HG03175 (cell line): Measurements from ENCODE around the gene VAMP2.

Source experiments
- ATAC-seq: cut with Tn5 transposase; IDR thresholded peaks from one replicate; pipeline ENCODE4 v1.9.1; 2021; ENCODE audit warnings: mild to moderate bottlenecking, moderate library complexity; ENCODE audit not compliant: unreplicated experiment

The VAMP2 gene

GRCh38 chr17:8143581-8144400, 19.0 kb downstream of the VAMP2 start:
- ATAC-seq: no peak

DNA sequence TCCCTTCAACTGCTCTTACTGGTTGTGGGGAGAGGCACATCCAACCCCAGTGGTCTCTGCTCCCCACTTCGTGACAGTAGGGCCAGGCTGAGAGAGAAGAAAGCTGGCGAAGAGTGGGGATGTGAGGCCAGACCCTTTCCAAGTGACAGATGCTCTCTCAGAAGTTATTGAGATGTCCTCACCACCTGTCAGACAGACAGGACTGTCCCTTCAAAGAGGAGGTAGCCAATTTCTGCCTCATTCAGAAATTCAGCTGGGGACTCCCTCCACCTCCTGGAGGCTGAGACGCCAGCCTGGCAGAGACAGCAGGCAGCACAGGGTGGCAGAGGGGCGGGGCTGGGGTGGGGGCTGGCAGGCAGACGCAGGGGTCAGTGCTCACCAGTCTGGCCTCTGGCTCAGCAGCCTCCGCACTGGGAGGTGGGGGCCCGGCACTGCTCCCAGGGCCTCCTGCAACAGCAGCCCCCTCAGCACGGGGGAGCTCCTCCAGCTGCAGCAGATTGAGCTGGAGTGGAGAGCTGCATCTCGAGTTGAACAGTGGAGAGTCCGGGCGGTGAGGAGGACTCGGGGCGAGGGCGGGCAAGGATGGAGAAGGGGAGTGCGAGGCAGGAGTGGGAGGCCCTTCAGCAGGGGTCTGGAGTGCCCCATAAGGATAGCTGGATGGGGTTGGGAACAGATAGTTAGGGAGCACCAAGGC, 19.7 kb downstream of the VAMP2 start:
- no peak for ATAC-seq

DNA sequence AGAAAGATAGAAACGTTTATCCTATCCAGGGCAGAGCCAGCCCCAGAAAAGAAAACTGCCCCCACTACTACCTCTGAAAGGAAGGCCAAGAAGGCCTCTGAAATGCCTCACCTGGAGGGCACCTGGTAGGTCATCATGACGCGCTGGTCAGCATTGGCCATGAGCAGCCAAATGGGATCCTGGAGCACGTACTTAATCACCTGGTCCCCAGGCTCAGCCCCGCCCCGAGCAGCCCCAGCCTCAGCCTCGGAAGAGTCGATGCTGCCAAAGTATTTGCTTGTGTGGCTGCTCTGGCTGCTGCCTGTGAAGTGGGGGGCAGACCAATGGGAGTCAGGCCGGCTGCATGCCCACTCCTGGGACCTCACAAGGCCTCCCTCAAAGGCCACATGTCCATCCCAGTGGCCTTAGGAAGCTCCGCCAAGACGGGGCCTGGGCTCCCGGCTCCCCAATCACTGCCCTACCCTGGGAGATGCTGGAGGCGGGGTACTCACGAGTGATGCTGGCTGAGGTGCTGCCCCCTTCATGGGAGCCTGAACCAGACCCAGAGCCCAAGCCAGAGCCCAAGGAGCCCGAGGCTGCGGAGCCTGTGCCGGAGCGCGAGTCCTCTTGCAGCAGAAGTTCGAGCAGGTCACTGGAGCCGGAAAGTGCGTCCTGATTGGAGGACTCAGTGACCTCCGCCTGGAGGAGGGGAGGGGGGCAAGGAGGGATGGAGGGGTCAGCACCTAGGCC, 20.4 kb downstream of the VAMP2 start:
- ATAC-seq: no peak

- no peak for ATAC-seq
Measured at GRCh38 chr17:8141741-8142140, 21.0 kb downstream of the VAMP2 start.

DNA sequence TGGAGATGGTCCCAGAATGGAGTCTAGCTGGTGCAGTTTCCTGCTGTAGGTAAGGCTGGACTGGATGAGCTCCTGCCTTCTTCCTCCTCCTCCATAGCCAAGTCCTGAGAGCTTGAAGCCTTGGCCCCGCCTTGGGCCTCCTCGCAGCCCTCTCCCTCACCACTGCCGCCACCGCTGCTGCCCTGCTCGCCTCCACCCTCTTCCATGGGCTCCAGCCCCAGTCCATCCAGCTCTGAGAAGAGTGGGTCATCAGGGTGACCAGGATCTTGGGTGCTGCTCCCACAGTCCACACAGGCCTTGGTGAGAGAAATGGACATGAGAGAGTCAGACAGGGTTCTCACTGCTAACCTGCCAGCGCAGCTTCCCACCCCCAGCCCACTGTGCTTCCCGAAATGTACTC, 21.7 kb downstream of the VAMP2 start:
- ATAC-seq: no peak

GRCh38 chr17:8140065-8141029, 22.4 kb downstream of the VAMP2 start:
- ATAC-seq: no peak

GRCh38 chr17:8138672-8139371, 23.9 kb downstream of the VAMP2 start:
- ATAC-seq: peak; percentile 87

GRCh38 chr17:8138374-8138671, 24.4 kb downstream of the VAMP2 start:
- no peak for ATAC-seq

GRCh38 chr17:8137645-8138373, 24.9 kb downstream of the VAMP2 start:
- ATAC-seq: no peak

DNA sequence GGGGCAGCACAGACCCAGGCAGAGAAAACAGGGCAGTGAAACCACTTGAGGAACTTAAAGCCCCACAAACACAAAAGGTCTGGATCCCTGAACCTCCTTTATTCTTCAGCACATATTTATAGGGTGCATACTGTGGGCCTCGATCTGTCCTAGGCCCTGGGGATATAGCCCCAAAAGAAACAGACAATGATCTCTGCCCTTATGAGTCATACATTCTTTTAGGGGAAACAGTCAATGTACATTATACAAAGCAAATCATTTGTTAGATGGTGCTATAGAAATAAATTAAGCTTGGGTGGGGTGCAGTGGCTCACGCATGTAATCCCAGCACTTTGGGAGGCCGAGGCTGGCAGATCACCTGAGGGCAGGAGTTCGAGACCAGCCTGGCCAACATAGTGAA, 28.8 kb downstream of the VAMP2 start:
- ATAC-seq: no peak

- ATAC-seq: no peak
Measured at GRCh38 chr17:8133399-8133798, 29.3 kb downstream of the VAMP2 start.

- no peak for ATAC-seq
Measured at GRCh38 chr17:8131844-8132441, 30.8 kb downstream of the VAMP2 start.

DNA sequence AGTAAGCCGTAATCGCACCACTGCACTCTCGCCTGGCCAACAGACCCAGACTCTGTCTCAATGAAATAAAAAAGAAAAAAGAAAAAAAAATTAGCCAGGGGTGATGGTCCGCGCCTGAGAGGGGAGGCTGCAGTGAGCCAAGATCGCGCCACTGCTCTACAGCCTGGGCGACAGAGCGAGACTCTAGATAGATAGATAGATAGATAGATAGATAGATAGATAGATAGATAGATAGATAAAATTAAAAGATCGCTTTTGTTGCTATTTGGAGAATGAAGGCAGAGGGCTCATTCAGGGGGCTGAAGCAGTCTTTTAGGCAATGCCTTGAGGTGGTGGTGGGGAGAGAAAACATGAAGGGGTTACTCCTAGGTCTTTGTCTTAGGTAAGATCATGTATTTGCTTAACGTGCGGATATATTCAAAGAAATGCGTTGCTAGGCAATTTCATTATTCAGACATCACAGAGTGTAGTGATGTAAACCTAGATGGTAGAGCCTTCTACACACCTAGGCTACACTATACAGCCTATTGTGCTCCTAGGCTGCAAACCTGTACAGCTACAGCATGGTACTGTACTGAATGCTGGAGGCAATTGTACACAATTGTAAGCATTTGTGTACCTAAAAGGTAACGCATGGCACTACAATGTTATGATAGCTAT, 34.5 kb downstream of the VAMP2 start:
- no peak for ATAC-seq

DNA sequence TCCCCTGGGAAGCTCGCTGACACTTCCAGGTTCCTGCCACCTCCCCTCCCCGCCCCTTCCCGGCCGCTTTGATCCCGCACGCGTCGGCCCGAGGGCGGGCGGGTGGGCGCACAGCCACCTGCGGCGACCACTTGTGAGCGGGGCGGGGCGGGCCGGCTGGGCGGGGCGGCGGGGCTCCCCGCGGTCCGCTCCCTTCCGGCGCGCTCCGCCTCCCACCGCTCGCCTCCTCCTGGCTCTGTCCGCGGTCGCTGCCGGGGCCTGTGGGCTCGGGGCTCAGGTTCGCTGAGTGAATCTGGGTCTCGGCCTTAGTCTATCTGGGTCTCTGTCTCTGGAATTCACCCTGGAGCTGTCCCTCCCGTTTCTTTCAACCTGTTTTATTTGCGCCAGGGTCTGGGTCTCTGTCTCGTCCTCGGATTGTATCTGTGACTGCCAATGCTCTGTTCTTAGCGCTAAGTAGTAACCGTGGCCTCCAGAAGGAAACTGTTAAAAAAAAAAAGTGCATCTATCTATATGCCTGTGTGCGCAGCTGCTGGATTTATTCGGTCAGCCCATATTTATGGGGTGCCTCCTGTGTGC, 36.2 kb downstream of the VAMP2 start:
- no peak for ATAC-seq

- ATAC-seq: no peak
Measured at GRCh38 chr17:8125947-8126490, 36.7 kb downstream of the VAMP2 start.

- ATAC-seq: no peak
Measured at GRCh38 chr17:8125154-8125946, 37.4 kb downstream of the VAMP2 start.
